IMR-90 (cell line): ENCODE data around the gene SPRYD7. TPM values are rescaled to one million over a fixed set of nuclear protein-coding genes. Genes with fewer than 3 reads are reported as not detected.

Source experiments
- ATAC-seq: fragments of 200-7000 bp; cut with Tn5 transposase; 2 replicates; pipeline ENCODE4 v1.9.1; 2020; ENCODE audit warnings: low read depth, mild to moderate bottlenecking, moderate library complexity
- BruUV-seq: library from RNA; stranded (reverse); fragments of 400-500 nt; replicated peaks from 2 replicates; lab custom pipeline; 2021; lab: Mats Ljungman, UMichigan
- CTCF ChIA-PET: fragments of 300-600 bp; formaldehyde crosslinking; extraction: SDS; loops from one replicate; lab custom pipeline; 2021; ENCODE audit warnings: antibody characterized with exemption; lab: Yijun Ruan, JAX
- POLR2A ChIA-PET: fragments of 300-600 bp; sonication (Branson Sonifier 250); formaldehyde crosslinking; loops from one replicate; lab custom pipeline; 2022; ENCODE audit warnings: antibody characterized with exemption; ENCODE audit not compliant: unreplicated experiment; lab: Charles Lee
- DNase-seq: peaks from one replicate; pipeline ENCODE4 v3.0.0; 2013
- H2AFZ ChIP-seq: replicated peaks from 2 replicates; pipeline ENCODE3; 2013; ENCODE audit warnings: low read length, mild to moderate bottlenecking; ENCODE audit not compliant: poor library complexity
- H2AK5ac ChIP-seq: 2 replicates; pipeline ENCODE4 v1.6.1; 2013; ENCODE audit warnings: low read depth, low read length, inconsistent platforms
- H2AK9ac ChIP-seq: replicated peaks from 2 replicates; pipeline ENCODE3; 2013; ENCODE audit warnings: mild to moderate bottlenecking, low read depth, low read length, moderate library complexity; ENCODE audit not compliant: poor library complexity
- H2BK120ac ChIP-seq: 2 replicates; pipeline ENCODE4 v1.6.1; 2013; ENCODE audit warnings: low read depth, low read length, inconsistent platforms
- H2BK15ac ChIP-seq: 3 replicates; pipeline ENCODE4 v1.6.1; 2013; ENCODE audit warnings: low read depth, low read length, inconsistent platforms
- H2BK20ac ChIP-seq: 2 replicates; pipeline ENCODE4 v1.6.1; 2013; ENCODE audit warnings: low read depth, mild to moderate bottlenecking, inconsistent platforms, low read length, moderate library complexity
- H2BK5ac ChIP-seq: 2 replicates; pipeline ENCODE4 v1.6.1; 2013; ENCODE audit warnings: mild to moderate bottlenecking, low read depth, low read length, inconsistent platforms; ENCODE audit not compliant: poor library complexity, severe bottlenecking
- H3K14ac ChIP-seq: replicated peaks from 2 replicates; pipeline ENCODE4 v1.6.1; 2013; ENCODE audit warnings: low read depth, low read length, inconsistent platforms
- H3K18ac ChIP-seq: 2 replicates; pipeline ENCODE4 v1.6.1; 2013; ENCODE audit warnings: low read depth, low read length, control low read depth
- H3K23ac ChIP-seq: 2 replicates; pipeline ENCODE4 v1.6.1; 2013; ENCODE audit warnings: low read depth, low read length, inconsistent platforms
- H3K27ac ChIP-seq: 2 replicates; pipeline ENCODE4 v1.5.1; 2013; ENCODE audit warnings: mild to moderate bottlenecking, control low read depth, low read length; ENCODE audit not compliant: insufficient read depth
- H3K27me3 ChIP-seq: 2 replicates; pipeline ENCODE4 v1.6.1; 2013; ENCODE audit warnings: low read length; ENCODE audit not compliant: control insufficient read depth, insufficient read depth
- H3K36me3 ChIP-seq: 2 replicates; pipeline ENCODE4 v1.6.1; 2013; ENCODE audit warnings: low read length, mixed read lengths; ENCODE audit not compliant: control insufficient read depth, insufficient read depth
- H3K4ac ChIP-seq: 2 replicates; pipeline ENCODE4 v1.6.1; 2013; ENCODE audit warnings: low read depth, low read length, inconsistent platforms
- H3K4me1 ChIP-seq: 2 replicates; pipeline ENCODE4 v1.6.1; 2013; ENCODE audit warnings: low read length, mixed read lengths; ENCODE audit not compliant: control insufficient read depth, insufficient read depth
- H3K4me2 ChIP-seq: 2 replicates; pipeline ENCODE4 v1.6.1; 2013; ENCODE audit warnings: low read depth, mild to moderate bottlenecking, control low read depth, low read length, moderate library complexity
- H3K4me3 ChIP-seq: 2 replicates; pipeline ENCODE4 v1.5.1; 2013; ENCODE audit warnings: low read depth, mild to moderate bottlenecking, control low read depth, low read length, moderate library complexity; ENCODE audit not compliant: insufficient read depth
- H3K56ac ChIP-seq: 2 replicates; pipeline ENCODE4 v1.6.1; 2013; ENCODE audit warnings: low read length, inconsistent platforms; ENCODE audit not compliant: insufficient read depth; ENCODE audit errors: extremely low read depth
- H3K79me1 ChIP-seq, 2 experiments: 2 replicates each; pipeline ENCODE4 v1.6.1; 2013; ENCODE audit warnings: low read length in 2 of 2, inconsistent platforms in 1 of 2, low read depth in 1 of 2
- H3K9ac ChIP-seq: 2 replicates; pipeline ENCODE4 v1.6.1; 2013; ENCODE audit warnings: low read depth, low read length, control low read depth
- H3K9me1 ChIP-seq: 2 replicates; pipeline ENCODE4 v1.6.1; 2013; ENCODE audit warnings: low read length, inconsistent platforms; ENCODE audit not compliant: insufficient read depth
- H3K9me3 ChIP-seq: 2 replicates; pipeline ENCODE4 v1.6.1; 2013; ENCODE audit warnings: low read length; ENCODE audit not compliant: control insufficient read depth, insufficient read depth
- H4K20me1 ChIP-seq: 2 replicates; pipeline ENCODE4 v1.6.1; 2013; ENCODE audit warnings: low read length, inconsistent platforms; ENCODE audit not compliant: insufficient read depth
- H4K5ac ChIP-seq: 2 replicates; pipeline ENCODE4 v1.6.1; 2013; ENCODE audit warnings: mild to moderate bottlenecking, low read depth, low read length, control low read depth
- H4K8ac ChIP-seq, 2 experiments: 2 replicates each; pipeline ENCODE4 v1.6.1; 2013; ENCODE audit warnings: low read depth in 2 of 2, low read length in 2 of 2, control low read depth in 1 of 2, inconsistent platforms in 1 of 2
- H4K91ac ChIP-seq: 2 replicates; pipeline ENCODE4 v1.6.1; 2013; ENCODE audit warnings: low read depth, low read length, inconsistent platforms; ENCODE audit not compliant: insufficient read depth
- CEBPB ChIP-seq: IDR thresholded peaks from 2 replicates; pipeline ENCODE4 v1.6.1; 2012; ENCODE audit warnings: low read depth, low read length, improper control_type of control experiment
- CHD1 ChIP-seq: IDR thresholded peaks from 2 replicates; pipeline ENCODE4 v1.6.1; 2012; ENCODE audit warnings: low read depth, low read length, improper control_type of control experiment
- FOS ChIP-seq: fragments of 150-350 bp; IDR thresholded peaks from 2 replicates; pipeline ENCODE4 v1.6.1; 2016; ENCODE audit warnings: low read depth, low read length
- MAFK ChIP-seq: IDR thresholded peaks from 2 replicates; pipeline ENCODE4 v1.6.1; 2012; ENCODE audit warnings: low read depth, low read length, improper control_type of control experiment
- MAZ ChIP-seq: IDR thresholded peaks from 2 replicates; pipeline ENCODE4 v1.6.1; 2012; ENCODE audit warnings: low read depth, mild to moderate bottlenecking, low read length, improper control_type of control experiment, moderate library complexity, borderline replicate concordance
- NFE2L2 ChIP-seq: fragments of 150-350 bp; IDR thresholded peaks from 2 replicates; pipeline ENCODE4 v1.6.1; 2016; ENCODE audit warnings: low read depth, mild to moderate bottlenecking, low read length
- RAD21 ChIP-seq: IDR thresholded peaks from 2 replicates; pipeline ENCODE4 v1.6.1; 2012; ENCODE audit warnings: low read length, improper control_type of control experiment
- RCOR1 ChIP-seq: IDR thresholded peaks from 2 replicates; pipeline ENCODE4 v1.6.1; 2012; ENCODE audit warnings: mild to moderate bottlenecking, low read length, improper control_type of control experiment; ENCODE audit not compliant: insufficient replicate concordance
- RFX5 ChIP-seq: IDR thresholded peaks from 2 replicates; pipeline ENCODE4 v1.8.0; 2012; ENCODE audit warnings: low read depth, mild to moderate bottlenecking, low read length, moderate library complexity
- SMC3 ChIP-seq: fragments of 150-350 bp; IDR thresholded peaks from 2 replicates; pipeline ENCODE4 v1.6.1; 2016; ENCODE audit warnings: low read depth, mild to moderate bottlenecking, antibody characterized with exemption, low read length, moderate library complexity
- WGBS, 2 experiments: methylation state at CpG; one replicate each; pipeline versions ENCODE4 v1.1.5 to v1.1.7; 2013; ENCODE audit warnings: missing lambda C conversion rate in 2 of 2; ENCODE audit not compliant: insufficient read length in 1 of 2; ENCODE audit errors: extremely low coverage in 2 of 2; 5-methylcytosine and 5-hydroxymethylcytosine counted together
- dilution Hi-C: fragments of 300-500 bp; cut with HindIII; formaldehyde crosslinking; loops from one replicate; pipeline ENCODE4 v1.14.3; 2018; ENCODE audit warnings: low sequenced_read_pairs; ENCODE audit not compliant: unreplicated experiment
- in situ Hi-C: fragments of 300-500 bp; cut with MboI; formaldehyde crosslinking; loops from 3 replicates; pipeline ENCODE4 v1.14.3; 2019; ENCODE audit warnings: low sequenced_read_pairs, inconsistent platforms, mixed read lengths
- intact Hi-C: fragments of 100-400 bp; cut with micrococcal nuclease; formaldehyde crosslinking; loops from 2 replicates; pipeline ENCODE4 v1.10.0; 2022
- polyA plus RNA-seq, 3 experiments: library from polyadenylated mRNA; depleted of rRNA; stranded (reverse); fragments of >200 nt; gene quantifications; 2 replicates each; pipeline ENCODE4 v1.2.3, GENCODE V29; 2012; ENCODE audit warnings: low replicate concordance in 1 of 3
- total RNA-seq: library from RNA; depleted of rRNA; stranded (reverse); fragments of >200 nt; gene quantifications from 2 replicates; pipeline ENCODE4 v1.2.3, GENCODE V29; 2012
- TF ChIP-seq, protein P1 (sequence below): fragments of 150-350 bp; IDR thresholded peaks from 2 replicates; pipeline ENCODE4 v1.6.1; 2016; ENCODE audit warnings: low read depth, mild to moderate bottlenecking, low read length, moderate library complexity, borderline replicate concordance
- TF ChIP-seq, protein P2 (sequence below): fragments of 150-350 bp; IDR thresholded peaks from 2 replicates; pipeline ENCODE4 v1.6.1; 2017; ENCODE audit warnings: mild to moderate bottlenecking, antibody characterized with exemption, low read length, low read depth

Gene SPRYD7
- total and polyA plus RNA-seq, 2 of the 4 experiments (the other 2 are of a cell fraction): 5.6 to 20.2 TPM

DNA sequence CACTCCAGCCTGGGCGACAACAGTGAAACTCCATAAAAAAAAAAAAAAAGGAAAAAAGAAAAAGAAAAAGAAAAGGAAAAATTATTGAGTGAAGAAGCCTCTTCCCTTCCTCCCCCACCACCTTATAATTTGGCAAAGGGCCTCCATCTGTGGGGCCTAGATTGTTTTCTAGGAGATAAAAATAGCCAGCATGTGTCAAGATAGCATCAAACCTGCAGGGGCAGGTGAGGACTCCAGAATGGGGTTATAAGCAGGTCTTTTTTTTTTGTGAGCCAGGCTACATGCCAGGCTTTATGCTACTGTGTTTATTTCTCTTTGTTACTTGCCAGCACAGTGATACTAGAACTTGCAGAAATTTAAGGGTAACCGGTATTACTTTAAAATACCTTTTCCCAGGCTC is 49.0 kb upstream of the SPRYD7 start:
- no CpG with 5 or more reads among the region's 2 CpGs for WGBS, 2 experiments
- Histone ChIP-seq H3K79me1 (no peaks in the 10 kb centered on the region), H3K18ac (no peak overlapping the region), H2AK5ac (no peak overlapping the region), H4K20me1 (no peaks in the 10 kb centered on the region), H3K9ac (no peak overlapping the region), H3K4me2 (no peak overlapping the region), H2BK5ac (no peak overlapping the region), H3K9me3 (no peaks in the 10 kb centered on the region), H3K4me1 (no peaks in the 10 kb centered on the region), H3K4ac (no peak overlapping the region), H2AK9ac (no peak overlapping the region), H2AFZ (no peak overlapping the region), H4K91ac (no peak overlapping the region), H4K5ac (no peak overlapping the region), H3K56ac (no peak overlapping the region), H3K36me3 (peaks cover 5% of the 10 kb centered on the region), H3K9me1 (peaks cover 4% of the 10 kb centered on the region; the same call in 1 of the 2 replicates), H2BK15ac (no peak overlapping the region), H2BK20ac (no peak overlapping the region), H4K8ac (no peak overlapping the region), H3K14ac (no peak overlapping the region), H3K27ac (no peak overlapping the region), H3K23ac (no peak overlapping the region), H3K27me3 (no peaks in the 10 kb centered on the region), H2BK120ac (no peak overlapping the region), H3K4me3 (no peak overlapping the region)
- no peak for TF ChIP-seq MAFK
- no peak for TF ChIP-seq SMC3
- no peak for TF ChIP-seq FOS
- TF ChIP-seq NFE2L2: no peak
- TF ChIP-seq, protein P1, sequence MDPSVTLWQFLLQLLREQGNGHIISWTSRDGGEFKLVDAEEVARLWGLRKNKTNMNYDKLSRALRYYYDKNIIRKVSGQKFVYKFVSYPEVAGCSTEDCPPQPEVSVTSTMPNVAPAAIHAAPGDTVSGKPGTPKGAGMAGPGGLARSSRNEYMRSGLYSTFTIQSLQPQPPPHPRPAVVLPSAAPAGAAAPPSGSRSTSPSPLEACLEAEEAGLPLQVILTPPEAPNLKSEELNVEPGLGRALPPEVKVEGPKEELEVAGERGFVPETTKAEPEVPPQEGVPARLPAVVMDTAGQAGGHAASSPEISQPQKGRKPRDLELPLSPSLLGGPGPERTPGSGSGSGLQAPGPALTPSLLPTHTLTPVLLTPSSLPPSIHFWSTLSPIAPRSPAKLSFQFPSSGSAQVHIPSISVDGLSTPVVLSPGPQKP: no peak
- TF ChIP-seq CHD1: no peak
- TF ChIP-seq, protein P2, sequence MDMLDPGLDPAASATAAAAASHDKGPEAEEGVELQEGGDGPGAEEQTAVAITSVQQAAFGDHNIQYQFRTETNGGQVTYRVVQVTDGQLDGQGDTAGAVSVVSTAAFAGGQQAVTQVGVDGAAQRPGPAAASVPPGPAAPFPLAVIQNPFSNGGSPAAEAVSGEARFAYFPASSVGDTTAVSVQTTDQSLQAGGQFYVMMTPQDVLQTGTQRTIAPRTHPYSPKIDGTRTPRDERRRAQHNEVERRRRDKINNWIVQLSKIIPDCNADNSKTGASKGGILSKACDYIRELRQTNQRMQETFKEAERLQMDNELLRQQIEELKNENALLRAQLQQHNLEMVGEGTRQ: no peak
- TF ChIP-seq RCOR1: no peak
- TF ChIP-seq CEBPB: no peak
- no peak for TF ChIP-seq RFX5
- no peak for TF ChIP-seq RAD21
- no peak for TF ChIP-seq MAZ
- CTCF ChIA-PET: interaction anchor here (0.7 kb wide), 1 partner anchor 224 kb away, joined by 5 read pairs; no protein-coding TSS in a partner anchor
- in situ Hi-C loops (loop anchor here (10.0 to 25.0 kb wide), 2 partner anchors 540 to 927 kb away; partner anchors contain the start of gene RNASEH2B), dilution Hi-C loops (no loop called here), intact Hi-C loops (no loop called here)
- ATAC-seq (no peak), DNase-seq (no peak)
- no TSS peak for BruUV-seq
- POLR2A ChIA-PET: interaction anchor here (0.6 to 0.7 kb wide), 2 partner anchors 809 to 927 kb away, joined by 5 to 9 read pairs; no protein-coding TSS in a partner anchor
